ENCODE measurements around the gene SLC38A6. TPM values are rescaled to one million over a fixed set of nuclear protein-coding genes. Genes with fewer than 3 reads are reported as not detected.

SLC38A6 gene
- total and polyA plus RNA-seq, 9 of the 15 experiments (the other 6 are each of a cell fraction or from before 2014, with no cell fraction given): 9.8 to 40.3 (median 17.6) TPM

GRCh38 chr14:61088081-61088480 is 107.0 kb downstream of the SLC38A6 start (continued):
- TF ChIP-seq, protein P1, sequence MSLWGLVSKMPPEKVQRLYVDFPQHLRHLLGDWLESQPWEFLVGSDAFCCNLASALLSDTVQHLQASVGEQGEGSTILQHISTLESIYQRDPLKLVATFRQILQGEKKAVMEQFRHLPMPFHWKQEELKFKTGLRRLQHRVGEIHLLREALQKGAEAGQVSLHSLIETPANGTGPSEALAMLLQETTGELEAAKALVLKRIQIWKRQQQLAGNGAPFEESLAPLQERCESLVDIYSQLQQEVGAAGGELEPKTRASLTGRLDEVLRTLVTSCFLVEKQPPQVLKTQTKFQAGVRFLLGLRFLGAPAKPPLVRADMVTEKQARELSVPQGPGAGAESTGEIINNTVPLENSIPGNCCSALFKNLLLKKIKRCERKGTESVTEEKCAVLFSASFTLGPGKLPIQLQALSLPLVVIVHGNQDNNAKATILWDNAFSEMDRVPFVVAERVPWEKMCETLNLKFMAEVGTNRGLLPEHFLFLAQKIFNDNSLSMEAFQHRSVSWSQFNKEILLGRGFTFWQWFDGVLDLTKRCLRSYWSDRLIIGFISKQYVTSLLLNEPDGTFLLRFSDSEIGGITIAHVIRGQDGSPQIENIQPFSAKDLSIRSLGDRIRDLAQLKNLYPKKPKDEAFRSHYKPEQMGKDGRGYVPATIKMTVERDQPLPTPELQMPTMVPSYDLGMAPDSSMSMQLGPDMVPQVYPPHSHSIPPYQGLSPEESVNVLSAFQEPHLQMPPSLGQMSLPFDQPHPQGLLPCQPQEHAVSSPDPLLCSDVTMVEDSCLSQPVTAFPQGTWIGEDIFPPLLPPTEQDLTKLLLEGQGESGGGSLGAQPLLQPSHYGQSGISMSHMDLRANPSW (CRISPR knock-in tag; IDR thresholded peaks at IDR 0.05): no peak
- TF ChIP-seq CC2D1A (IDR thresholded peaks at IDR 0.05): no peak
- TF ChIP-seq ZNF408 (CRISPR knock-in tag; IDR thresholded peaks at IDR 0.05; ENCODE audit: low read depth): no peak
- TF ChIP-seq, protein P2, sequence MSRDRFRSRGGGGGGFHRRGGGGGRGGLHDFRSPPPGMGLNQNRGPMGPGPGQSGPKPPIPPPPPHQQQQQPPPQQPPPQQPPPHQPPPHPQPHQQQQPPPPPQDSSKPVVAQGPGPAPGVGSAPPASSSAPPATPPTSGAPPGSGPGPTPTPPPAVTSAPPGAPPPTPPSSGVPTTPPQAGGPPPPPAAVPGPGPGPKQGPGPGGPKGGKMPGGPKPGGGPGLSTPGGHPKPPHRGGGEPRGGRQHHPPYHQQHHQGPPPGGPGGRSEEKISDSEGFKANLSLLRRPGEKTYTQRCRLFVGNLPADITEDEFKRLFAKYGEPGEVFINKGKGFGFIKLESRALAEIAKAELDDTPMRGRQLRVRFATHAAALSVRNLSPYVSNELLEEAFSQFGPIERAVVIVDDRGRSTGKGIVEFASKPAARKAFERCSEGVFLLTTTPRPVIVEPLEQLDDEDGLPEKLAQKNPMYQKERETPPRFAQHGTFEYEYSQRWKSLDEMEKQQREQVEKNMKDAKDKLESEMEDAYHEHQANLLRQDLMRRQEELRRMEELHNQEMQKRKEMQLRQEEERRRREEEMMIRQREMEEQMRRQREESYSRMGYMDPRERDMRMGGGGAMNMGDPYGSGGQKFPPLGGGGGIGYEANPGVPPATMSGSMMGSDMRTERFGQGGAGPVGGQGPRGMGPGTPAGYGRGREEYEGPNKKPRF (IDR thresholded peaks at IDR 0.05; ENCODE audit: low read depth, low read length): no peak

DNA sequence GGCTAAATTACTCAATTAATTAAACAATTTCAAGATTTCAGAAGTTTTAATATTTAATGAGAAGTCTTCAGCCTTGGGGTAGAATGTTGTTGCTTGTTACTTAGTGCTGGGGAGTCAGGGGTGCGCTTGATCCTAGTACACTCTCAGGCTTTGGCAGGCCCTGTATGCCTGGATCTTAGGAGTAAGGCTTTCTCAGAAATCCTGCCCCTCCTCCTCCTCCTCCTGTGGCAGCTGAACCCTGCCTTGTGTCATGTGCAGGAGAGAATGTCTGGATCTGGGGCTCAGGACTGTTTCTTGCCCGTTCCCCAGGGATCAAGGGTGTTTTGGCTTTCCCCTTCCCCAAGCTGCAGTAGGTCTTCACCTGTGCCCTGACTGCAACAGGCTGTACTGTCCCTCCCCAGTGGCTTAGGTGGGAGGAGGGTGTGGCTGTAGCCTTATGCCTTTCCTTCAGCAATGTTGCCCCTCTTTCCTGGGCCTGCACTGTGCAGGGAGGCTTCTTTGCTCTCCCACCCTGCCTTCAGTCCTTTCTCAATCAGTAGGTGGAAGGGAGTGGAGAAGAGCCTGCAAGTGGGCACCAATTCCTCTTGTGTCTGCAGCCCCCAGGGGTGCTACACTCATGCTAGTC is 108.2 kb downstream of the SLC38A6 start:
- WGBS (ENCODE audit: insufficient coverage, low coverage, missing lambda C conversion rate): 50% methylated on average over 2 of the region's 2 CpGs
- no peaks in the 10 kb centered on the region for H4K20me1 ChIP-seq (replicated peaks; ENCODE audit: control insufficient read depth, insufficient read depth, low read length)
- no peak for ATAC-seq
- H3K9me3 ChIP-seq (replicated peaks; ENCODE audit: control insufficient read depth, insufficient read depth, low read depth, low read length): no peaks in the 10 kb centered on the region
- no peak overlapping the region for H3K9ac ChIP-seq (ENCODE audit: insufficient read depth in 1 of 2, low read depth in 2 of 2, low read length in 2 of 2)
- no peak overlapping the region for H2AFZ ChIP-seq (ENCODE audit: low read depth, low read length)
- intact Hi-C loops (cut with micrococcal nuclease) (no loop called here), in situ Hi-C loops (cut with MboI) (no loop called here)
- H3K4me2 ChIP-seq (ENCODE audit: insufficient read depth, low read length): no peak overlapping the region
- ChIA-PET POLR2A (no interaction called here), CTCF (ENCODE audit: low intra/inter-chr PET ratio) (no interaction called here)
- no peaks in the 10 kb centered on the region; a peak in 1 of 5 replicates for H3K4me1 ChIP-seq (replicated peaks in 1 of 2; ENCODE audit: control insufficient read depth in 2 of 2, insufficient read depth in 2 of 2, low read length in 2 of 2)
- BruUV-seq (replicated peaks): no TSS peak
- no peaks in the 10 kb centered on the region for H3K9me1 ChIP-seq (ENCODE audit: control insufficient read depth, insufficient read depth, low read length)
- DNase-seq (ENCODE audit: extremely low read depth in 1 of 4, low spot score in 3 of 4): no peak
- H3K79me2 ChIP-seq (ENCODE audit: control insufficient read depth, insufficient read depth, low read length): no peaks in the 10 kb centered on the region
- H3K36me3 ChIP-seq (ENCODE audit: control insufficient read depth, insufficient read depth, low read length): no peaks in the 10 kb centered on the region
- TF ChIP-seq HOXB6 (CRISPR knock-in tag; IDR thresholded peaks at IDR 0.05; ENCODE audit: borderline replicate concordance): no peak
- no peak for TF ChIP-seq LEF1 (IDR thresholded peaks at IDR 0.05)
- TF ChIP-seq GABPA (tag; conservative IDR thresholded peaks at IDR 0.05; ENCODE audit: low read depth): no peak
- TF ChIP-seq ZNF785 (CRISPR knock-in tag; IDR thresholded peaks at IDR 0.05): no peak
- TF ChIP-seq FOXK1 (CRISPR knock-in tag; IDR thresholded peaks at IDR 0.05; ENCODE audit: borderline replicate concordance): no peak
- no peak for TF ChIP-seq ZNF143 (CRISPR knock-in tag; IDR thresholded peaks at IDR 0.05)
- TF ChIP-seq RFX1 (IDR thresholded peaks at IDR 0.05): no peak
- no peak for TF ChIP-seq ZNF57 (CRISPR knock-in tag; IDR thresholded peaks at IDR 0.05)
- TF ChIP-seq KHSRP (IDR thresholded peaks at IDR 0.05): no peak
- no peak for TF ChIP-seq PCBP1 (IDR thresholded peaks at IDR 0.05; ENCODE audit: low read depth, low read length, poor library complexity, severe bottlenecking)
- no peak for TF ChIP-seq ZNF77 (CRISPR knock-in tag; IDR thresholded peaks at IDR 0.05)
- no peak for TF ChIP-seq LARP7 (IDR thresholded peaks at IDR 0.05)
- H3K27ac ChIP-seq (ENCODE audit: extremely low read depth, low read depth, low read length): no peak overlapping the region
- no peak for FAIRE-seq
- no peak overlapping the region for H3K4me3 ChIP-seq
- H3K27me3 ChIP-seq (ENCODE audit: control insufficient read depth in 2 of 2, insufficient read depth in 2 of 2, low read length in 2 of 2): no peaks in the 10 kb centered on the region

Data from K562 (cell line).